Measurements from ENCODE around the gene METRNL.

Gene METRNL

DNA sequence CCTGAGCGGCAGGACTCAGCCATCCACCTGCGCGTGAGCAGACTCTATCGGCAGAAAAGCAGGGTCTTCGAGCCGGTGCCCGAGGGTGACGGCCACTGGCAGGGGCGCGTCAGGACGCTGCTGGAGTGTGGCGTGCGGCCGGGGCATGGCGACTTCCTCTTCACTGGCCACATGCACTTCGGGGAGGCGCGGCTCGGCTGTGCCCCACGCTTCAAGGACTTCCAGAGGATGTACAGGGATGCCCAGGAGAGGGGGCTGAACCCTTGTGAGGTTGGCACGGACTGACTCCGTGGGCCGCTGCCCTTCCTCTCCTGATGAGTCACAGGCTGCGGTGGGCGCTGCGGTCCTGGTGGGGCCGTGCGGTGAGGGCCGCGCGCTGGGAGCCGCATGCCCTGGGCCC, 14.9 kb downstream of the METRNL start:
- no peak for DNase-seq

DNA sequence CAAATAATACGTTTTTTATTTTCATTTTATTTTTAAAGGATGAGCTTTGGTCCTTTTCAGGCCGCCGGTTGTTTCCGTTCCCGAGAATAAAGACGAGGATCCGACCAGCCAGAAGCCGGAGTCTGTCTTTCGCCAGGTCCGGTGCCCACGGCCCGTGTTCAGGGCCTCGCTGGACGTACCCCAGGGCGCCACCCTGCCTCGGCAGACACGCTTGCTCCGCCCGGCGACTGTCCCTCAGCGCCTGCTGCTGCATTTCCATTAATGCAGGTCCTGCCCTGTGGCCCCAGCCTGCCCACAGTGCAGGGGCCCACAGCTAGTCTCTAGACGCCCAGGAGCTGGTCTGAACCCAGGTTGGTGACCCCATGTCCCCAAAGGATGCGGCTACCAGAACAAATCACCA, 15.6 kb downstream of the METRNL start:
- DNase-seq, result no peak

GRCh38 chr17:83096401-83097224, 17.2 kb downstream of the METRNL start:
- DNase-seq, result no peak

DNA sequence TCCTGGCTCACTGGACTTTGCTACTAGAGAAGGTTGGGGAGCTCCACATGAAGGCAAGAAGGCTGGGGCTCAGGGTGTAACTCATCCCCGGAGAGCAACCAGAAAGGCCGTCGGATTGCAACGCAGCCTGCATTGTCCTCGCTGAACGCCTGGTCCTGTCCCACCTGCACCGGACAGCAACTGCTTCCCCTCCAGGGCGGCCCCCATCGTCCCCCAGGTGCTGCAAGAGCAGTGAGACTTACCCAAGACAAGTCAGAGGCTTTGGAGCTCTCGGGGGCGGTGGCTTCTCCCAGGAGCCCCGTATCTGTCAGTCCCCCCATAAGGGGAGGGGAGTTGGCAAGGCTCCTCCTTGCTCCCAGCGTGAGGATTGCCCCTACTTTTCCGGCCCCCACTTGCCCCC, 18.4 kb downstream of the METRNL start:
- DNase-seq, result no peak

DNA sequence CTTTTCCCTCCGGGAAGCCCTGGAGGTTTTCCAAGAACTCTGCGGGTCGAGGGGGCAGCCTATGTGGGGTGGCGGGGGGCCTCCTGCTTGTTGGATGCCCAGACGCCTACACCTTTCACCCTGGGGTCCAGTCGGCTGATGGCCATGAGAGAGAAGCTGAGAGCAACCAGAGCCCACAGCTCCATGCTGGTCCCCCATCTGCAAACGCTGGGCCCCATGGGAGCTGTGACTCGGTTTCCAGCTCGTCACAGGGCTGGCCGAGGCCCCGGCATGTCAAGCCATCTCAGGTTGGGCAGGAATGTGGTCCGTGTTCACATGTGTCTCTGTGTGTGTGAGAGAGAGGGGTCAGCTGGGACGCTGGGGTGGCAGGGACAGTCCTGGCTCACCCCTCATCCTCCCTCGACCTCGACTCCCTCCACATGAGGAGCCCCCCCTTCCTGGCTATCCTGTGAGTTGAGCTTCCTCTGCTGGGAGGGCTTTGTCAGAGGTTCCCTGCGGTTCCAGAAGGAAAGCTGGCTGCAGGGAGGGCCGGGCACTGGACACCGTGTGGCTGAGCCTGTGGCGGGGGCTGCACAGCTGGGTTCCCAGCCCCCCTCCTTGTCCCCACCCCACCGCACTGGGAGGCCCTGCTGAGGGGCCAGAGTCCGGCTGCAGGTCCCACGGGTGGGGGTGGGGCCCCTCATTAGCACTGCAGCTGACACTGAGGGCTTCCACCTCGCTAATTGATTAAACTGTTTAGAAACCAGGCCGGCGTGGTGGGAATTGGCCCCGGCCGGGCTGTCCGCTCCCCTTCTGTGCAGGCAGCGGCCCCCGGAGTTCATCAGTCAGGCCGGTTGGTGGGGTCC, 19.1 kb downstream of the METRNL start:
- DNase-seq, result no peak

- DNase-seq, result no peak
Observed at GRCh38 chr17:83099086-83099555, 19.7 kb downstream of the METRNL start.

DNA sequence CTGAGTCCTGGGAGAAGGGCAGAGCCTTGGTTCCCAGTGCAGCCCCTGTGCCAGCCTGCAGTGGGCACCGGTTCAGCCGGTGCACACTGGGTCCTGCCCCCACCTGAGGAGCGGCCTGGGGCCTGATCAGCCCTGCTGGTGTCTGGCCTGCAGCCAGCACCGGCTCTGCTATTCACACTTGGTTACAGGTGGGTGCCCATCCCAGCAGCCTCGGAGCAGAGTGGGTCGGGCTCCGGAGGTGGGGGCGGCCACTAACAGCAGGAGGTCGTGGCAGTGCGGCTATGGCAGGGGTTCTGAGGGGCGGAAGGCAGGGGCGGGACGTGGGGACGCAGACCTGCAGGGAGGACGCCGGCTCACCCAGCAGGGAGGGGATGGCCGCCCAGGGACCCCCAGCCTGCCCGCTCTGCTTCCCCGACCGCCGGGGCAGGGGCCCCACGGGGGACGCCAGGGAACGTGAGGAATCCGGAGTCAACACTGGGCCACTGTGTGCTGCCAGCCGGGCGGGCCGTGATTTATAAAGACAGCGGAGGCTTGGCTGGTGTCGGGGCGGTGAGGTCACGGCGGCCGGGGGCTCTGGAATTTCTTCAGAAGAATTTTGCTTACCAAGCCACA, 20.3 kb downstream of the METRNL start:
- DNase-seq, result no peak

DNA sequence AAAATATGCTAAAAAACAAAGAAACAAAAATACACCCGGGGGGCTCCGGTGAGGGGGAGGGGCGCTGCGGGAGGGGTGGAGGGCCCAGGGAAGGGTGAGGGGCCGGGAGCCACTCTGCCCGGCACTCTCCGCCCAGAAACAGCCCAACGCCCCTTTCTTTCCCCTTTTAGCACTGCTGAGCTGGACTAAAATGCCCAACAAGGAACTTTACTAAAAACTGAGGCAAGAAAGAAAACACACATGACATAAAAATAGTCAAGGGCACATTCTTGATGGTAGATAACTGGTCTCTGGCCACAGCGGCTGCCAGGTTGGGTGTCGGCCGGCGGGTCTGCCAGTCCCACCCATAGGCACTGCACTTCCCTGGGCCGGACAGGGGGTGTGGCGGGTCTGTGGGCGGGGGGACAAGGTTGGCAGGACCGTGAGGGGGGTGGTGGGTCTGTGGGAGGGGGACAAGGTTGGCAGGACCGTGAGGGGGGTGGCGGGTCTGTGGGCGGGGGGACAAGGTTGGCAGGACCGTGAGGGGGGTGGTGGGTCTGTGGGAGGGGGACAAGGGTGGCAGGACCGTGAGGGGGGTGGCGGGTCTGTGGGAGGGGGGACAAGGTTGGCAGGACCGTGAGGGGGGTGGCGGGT, 20.9 kb downstream of the METRNL start:
- no peak for DNase-seq

DNA sequence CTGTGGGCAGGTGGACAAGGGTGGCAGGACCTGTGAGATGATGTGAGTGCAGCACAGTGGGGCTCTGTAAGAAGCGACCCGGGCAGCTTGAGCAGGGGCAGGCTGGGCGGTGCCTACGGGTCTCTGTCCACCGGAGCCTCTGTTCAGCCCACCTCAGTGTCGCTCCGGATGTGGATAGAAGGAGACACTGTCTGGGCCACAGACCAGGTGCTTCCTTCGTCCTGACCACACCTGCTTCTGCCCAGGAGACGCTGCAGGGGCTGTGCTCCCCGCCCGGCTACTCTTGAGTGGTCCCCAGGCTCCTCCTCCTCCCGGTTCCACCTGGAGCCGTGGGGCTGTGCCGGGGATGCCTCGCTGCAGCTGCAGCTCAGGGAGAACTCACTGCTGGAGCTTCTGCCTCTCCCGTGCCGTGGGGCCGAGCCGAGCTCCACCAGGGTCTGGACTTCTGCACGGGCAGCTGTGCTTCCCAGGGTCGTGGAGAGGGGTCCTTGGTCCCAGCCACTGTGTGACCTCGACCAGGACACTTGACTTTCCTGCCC, 21.5 kb downstream of the METRNL start:
- no peak for DNase-seq

GRCh38 chr17:83101805-83102480, 22.5 kb downstream of the METRNL start:
- no peak for DNase-seq

GRCh38 chr17:83103200-83103942, 24.0 kb downstream of the METRNL start:
- DNase-seq, result no peak

GRCh38 chr17:83103943-83104311, 24.5 kb downstream of the METRNL start:
- DNase-seq, result no peak

GRCh38 chr17:83104577-83105505, 25.4 kb downstream of the METRNL start:
- DNase-seq, result no peak

- DNase-seq, result no peak
Observed at GRCh38 chr17:83105512-83105911, 26.1 kb downstream of the METRNL start.

- no peak for DNase-seq
Observed at GRCh38 chr17:83106056-83106588, 26.7 kb downstream of the METRNL start.

DNA sequence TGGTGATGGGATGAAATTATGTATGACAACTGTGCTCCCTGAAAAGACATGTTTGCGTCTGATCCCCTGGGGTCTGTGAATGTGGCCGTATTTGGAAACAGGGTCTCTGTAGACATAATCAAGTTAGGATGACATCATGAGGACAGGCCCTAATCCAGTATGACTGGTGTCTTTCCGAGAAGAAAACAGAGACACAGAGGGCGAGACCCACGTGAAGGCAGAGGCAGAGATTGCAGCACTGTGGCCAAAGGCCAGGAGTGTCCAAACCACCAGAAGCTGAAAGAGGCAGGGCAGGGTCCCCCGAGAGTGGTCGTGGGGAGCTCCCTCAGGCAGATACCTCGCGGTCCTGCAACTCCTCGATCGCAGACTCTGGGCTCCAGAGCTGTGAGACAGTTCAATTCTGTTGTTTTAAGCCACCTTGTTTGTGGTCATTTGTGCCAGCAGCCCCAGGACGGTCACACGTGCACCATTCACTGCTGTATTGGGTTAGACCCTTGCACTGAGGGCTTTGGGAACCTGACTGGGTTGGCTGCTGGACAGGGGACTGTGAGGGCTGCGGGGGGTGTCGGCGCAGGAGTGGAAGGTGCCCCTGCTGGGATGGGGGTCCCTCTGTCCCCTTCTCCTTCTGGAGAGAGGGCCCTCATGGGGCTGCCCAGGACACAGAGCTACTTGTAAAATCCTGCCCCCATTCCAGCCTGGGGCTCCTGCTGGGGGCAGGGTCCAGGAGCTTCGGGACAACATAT, 27.7 kb downstream of the METRNL start:
- no peak for DNase-seq

DNA sequence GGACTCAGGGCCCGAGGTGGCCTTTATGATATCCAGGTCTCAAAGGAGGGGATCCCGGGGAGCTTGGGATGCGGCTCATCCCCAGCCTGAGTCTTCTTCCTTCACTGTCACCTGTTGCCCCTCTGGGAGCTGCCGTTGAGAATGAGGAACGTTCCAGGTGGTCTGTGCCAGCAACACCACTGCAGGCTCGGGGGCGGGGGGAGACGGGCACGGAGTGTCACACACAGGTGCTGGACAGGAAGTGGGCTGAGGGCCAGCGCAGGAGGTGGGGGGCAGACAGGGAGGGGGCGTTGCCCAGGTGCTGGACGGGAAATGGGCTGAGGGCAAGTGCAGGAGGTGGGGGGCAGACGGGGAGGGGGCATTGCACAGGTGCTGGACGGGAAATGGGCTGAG, 28.2 kb downstream of the METRNL start:
- no peak for DNase-seq

DNA sequence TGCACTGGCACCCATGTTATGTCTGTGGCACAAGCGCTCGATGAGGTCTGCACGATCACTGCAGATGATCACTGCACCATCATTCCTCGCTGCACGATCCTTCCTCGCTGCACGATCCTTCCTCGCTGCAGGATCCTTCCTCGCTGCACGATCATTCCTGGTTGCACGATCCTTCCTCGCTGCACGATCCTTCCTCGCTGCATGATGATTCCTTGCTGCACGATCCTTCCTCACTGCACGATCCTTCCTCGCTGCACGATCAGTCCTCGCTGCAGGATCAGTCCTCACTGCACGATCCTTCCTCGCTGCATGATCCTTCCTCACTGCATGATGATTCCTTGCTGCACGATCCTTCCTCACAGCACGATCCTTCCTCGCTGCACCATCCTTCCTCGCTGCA, 29.3 kb downstream of the METRNL start:
- no peak for DNase-seq

- DNase-seq, result no peak
Observed at GRCh38 chr17:83109386-83109785, 30.0 kb downstream of the METRNL start.

Data from cortex of kidney (tissue), 1 donor.